Breast epithelium (tissue), 4 donors: ENCODE data around the gene IL12RB2. TPM values are rescaled to one million over a fixed set of nuclear protein-coding genes. Genes with fewer than 3 reads are reported as not detected.

ENCODE experiments used
- DNase-seq, 2 donors: peaks; one replicate each; pipeline ENCODE4 v3.0.0-alpha.2; 2019; ENCODE audit warnings: low spot score in 2 of 2
- H3K27ac ChIP-seq, 2 donors: fragments of 200-600 bp; sonication (generic) in 1 of 2; one replicate each; pipeline ENCODE4 v1.5.1; 2016 to 2019; ENCODE audit warnings: mild to moderate bottlenecking in 1 of 2
- H3K27me3 ChIP-seq, 2 donors: fragments of 200-600 bp; sonication (generic) in 1 of 2; one replicate each; pipeline versions ENCODE4 v1.5.1 to v1.6.0; 2017 to 2019; ENCODE audit warnings: control low read depth in 1 of 2, mild to moderate bottlenecking in 1 of 2
- H3K36me3 ChIP-seq: fragments of 200-600 bp; one replicate; pipeline ENCODE4 v1.5.1; 2019
- H3K4me1 ChIP-seq, 2 donors: fragments of 200-600 bp; sonication (generic); one replicate each; pipeline ENCODE4 v1.5.1; 2016 to 2019; ENCODE audit warnings: control low read depth in 1 of 2
- H3K4me3 ChIP-seq, 3 donors: fragments of 200-600 bp; sonication (generic); 1 replicate in 2 of 3; 2 replicates in 1 of 3; pipeline ENCODE4 v1.5.1; 2016 to 2019; ENCODE audit warnings: mild to moderate bottlenecking in 3 of 3, moderate library complexity in 2 of 3
- H3K9me3 ChIP-seq, 2 donors: fragments of 200-600 bp; sonication (generic) in 1 of 2; one replicate each; pipeline ENCODE4 v1.5.1; 2016 to 2019; ENCODE audit warnings: control low read depth in 1 of 2
- CTCF ChIP-seq, 3 donors: fragments of 450-650 bp; IDR thresholded peaks; one replicate each; pipeline ENCODE4 v1.5.1; 2016 to 2017; ENCODE audit warnings: antibody characterized with exemption in 3 of 3, mild to moderate bottlenecking in 3 of 3, moderate library complexity in 3 of 3
- POLR2A ChIP-seq: fragments of 450-650 bp; IDR thresholded peaks from one replicate; pipeline ENCODE4 v1.6.1; 2016; ENCODE audit warnings: antibody characterized with exemption, mild to moderate bottlenecking, moderate library complexity
- POLR2AphosphoS5 ChIP-seq, 3 donors: sonication (generic); formaldehyde crosslinking; IDR thresholded peaks; one replicate each; pipeline ENCODE4 v1.6.1; 2017; ENCODE audit warnings: antibody characterized with exemption in 3 of 3
- intact Hi-C: fragments of 100-400 bp; cut with DNase I; formaldehyde crosslinking; loops from one replicate; pipeline ENCODE4 v1.15.1; 2023; ENCODE audit warnings: low total_unique reads
- total RNA-seq, 3 donors: library from RNA; depleted of rRNA; stranded (reverse); fragments of >200 nt; gene quantifications; one replicate each; pipeline ENCODE4 v1.1.0, GENCODE V29; 2016

Gene IL12RB2
- total RNA-seq, 3 donors from 2014 or later = 0.33 to 5.1 (median 0.59) TPM

GRCh38 chr1:67264899-67265298 is 42.8 kb upstream of the IL12RB2 start:
- no peaks in the 10 kb centered on the region for H3K27me3 ChIP-seq
- DNase-seq = no peak
- no peaks in the 10 kb centered on the region for H3K36me3 ChIP-seq
- H3K4me1 ChIP-seq = no peaks in the 10 kb centered on the region
- TF ChIP-seq CTCF (IDR thresholded peaks at IDR 0.05) (no peak), POLR2A (no peak), POLR2AphosphoS5 (IDR thresholded peaks at IDR 0.05) (no peak)
- H3K9me3 ChIP-seq = no peaks in the 10 kb centered on the region
- no peak overlapping the region for H3K4me3 ChIP-seq
- no peak overlapping the region for H3K27ac ChIP-seq
- intact Hi-C loops = no loop called here

- no peak for DNase-seq
- H3K27ac ChIP-seq = no peak overlapping the region
- H3K36me3 ChIP-seq = no peaks in the 10 kb centered on the region
- intact Hi-C loops = loop anchor here (2.0 kb wide), 1 partner anchor 14 kb away; no protein-coding TSS in a partner anchor
- H3K4me3 ChIP-seq = no peak overlapping the region
- TF ChIP-seq POLR2AphosphoS5 (IDR thresholded peaks at IDR 0.05) = no peak
- TF ChIP-seq CTCF (IDR thresholded peaks at IDR 0.05) = no peak
- TF ChIP-seq POLR2A = no peak
- no peaks in the 10 kb centered on the region for H3K9me3 ChIP-seq
- H3K4me1 ChIP-seq = no peaks in the 10 kb centered on the region
- H3K27me3 ChIP-seq = no peaks in the 10 kb centered on the region
These were observed 38.6 kb upstream of the IL12RB2 start for GRCh38 chr1:67269061-67269460.

- Histone ChIP-seq H3K9me3 (no peaks in the 10 kb centered on the region), H3K4me3 (no peak overlapping the region), H3K27ac (no peak overlapping the region), H3K27me3 (no peaks in the 10 kb centered on the region), H3K36me3 (no peaks in the 10 kb centered on the region), H3K4me1 (no peaks in the 10 kb centered on the region)
- DNase-seq = no peak
- intact Hi-C loops = no loop called here
- no peak for TF ChIP-seq POLR2A
- TF ChIP-seq POLR2AphosphoS5 (IDR thresholded peaks at IDR 0.05) = no peak
- TF ChIP-seq CTCF (IDR thresholded peaks at IDR 0.05) = no peak
These were observed 37.1 kb upstream of the IL12RB2 start for GRCh38 chr1:67270541-67270940.

- intact Hi-C loops = no loop called here
- H3K27ac ChIP-seq = no peak overlapping the region
- TF ChIP-seq POLR2A (no peak), POLR2AphosphoS5 (IDR thresholded peaks at IDR 0.05) (no peak), CTCF (IDR thresholded peaks at IDR 0.05) (no peak)
- H3K4me3 ChIP-seq = no peak overlapping the region
- H3K9me3 ChIP-seq = no peaks in the 10 kb centered on the region
- no peaks in the 10 kb centered on the region for H3K36me3 ChIP-seq
- no peaks in the 10 kb centered on the region for H3K27me3 ChIP-seq
- DNase-seq = no peak
- H3K4me1 ChIP-seq = no peaks in the 10 kb centered on the region
These were observed 34.1 kb upstream of the IL12RB2 start for GRCh38 chr1:67273591-67273990.

GRCh38 chr1:67274623-67275325 is 32.9 kb upstream of the IL12RB2 start:
- Histone ChIP-seq H3K9me3 (no peaks in the 10 kb centered on the region), H3K4me3 (no peak overlapping the region), H3K4me1 (no peaks in the 10 kb centered on the region), H3K36me3 (no peaks in the 10 kb centered on the region), H3K27ac (no peak overlapping the region), H3K27me3 (no peaks in the 10 kb centered on the region)
- TF ChIP-seq POLR2A (no peak), CTCF (IDR thresholded peaks at IDR 0.05) (no peak), POLR2AphosphoS5 (IDR thresholded peaks at IDR 0.05) (no peak)
- intact Hi-C loops = no loop called here
- DNase-seq = no peak
